Measurements from ENCODE around the gene POLN.

DNA sequence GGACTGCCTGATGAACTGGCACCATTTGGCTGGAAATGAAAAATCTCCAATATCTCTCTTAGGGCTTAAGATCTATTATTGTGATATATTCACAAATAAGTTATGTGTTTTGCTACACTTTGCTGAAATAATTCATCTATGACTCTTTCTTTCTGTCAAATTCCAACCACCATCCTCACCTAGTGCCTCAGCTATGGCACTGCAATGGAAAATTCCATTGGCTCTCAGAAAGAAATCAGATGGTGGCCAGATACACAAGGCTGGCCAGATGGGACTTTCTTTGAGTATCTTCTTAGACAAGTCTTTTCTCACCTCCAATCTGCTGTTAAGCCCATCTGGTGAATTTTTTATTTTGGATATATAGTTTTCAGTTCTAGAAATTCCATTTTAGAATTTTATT, 154.8 kb downstream of the POLN start:
- TF ChIP-seq CREB5 (CRISPR knock-in tag; IDR thresholded peaks at IDR 0.05; ENCODE audit: low read depth) (no peak), ARNTL (CRISPR knock-in tag; IDR thresholded peaks at IDR 0.05; ENCODE audit: borderline replicate concordance, low read depth) (no peak), BACH2 (CRISPR knock-in tag; IDR thresholded peaks at IDR 0.05; ENCODE audit: borderline replicate concordance) (no peak), CSRNP3 (CRISPR knock-in tag; IDR thresholded peaks at IDR 0.05) (no peak), GLIS3 (CRISPR knock-in tag; IDR thresholded peaks at IDR 0.05) (no peak), RARB (CRISPR knock-in tag; IDR thresholded peaks at IDR 0.05) (no peak), ZFP3 (CRISPR knock-in tag; IDR thresholded peaks at IDR 0.05) (no peak), TCF4 (CRISPR knock-in tag; IDR thresholded peaks at IDR 0.05; ENCODE audit: borderline replicate concordance) (no peak), CSDC2 (CRISPR knock-in tag; IDR thresholded peaks at IDR 0.05) (no peak), PPARA (CRISPR knock-in tag; IDR thresholded peaks at IDR 0.05; ENCODE audit: borderline replicate concordance) (no peak)

Measured in SK-N-SH treated with all-trans-retinoic acid at 6 μM for 48 hours (cell line).